D721Med (cell line): Measurements from ENCODE around the gene ENO2.
"Not testable (repeated sequence)": the region's sequence is repeated elsewhere in the genome, so short reads cannot be mapped to it uniquely, and the experiment has no call there.

ENCODE experiments used
- DNase-seq: peaks from one replicate; pipeline ENCODE4 v3.0.0; 2011; ENCODE audit warnings: low spot score; ENCODE audit not compliant: insufficient read length
- FAIRE-seq: peaks from 2 replicates; lab custom pipeline; 2011; peaks lifted over from hg19 to GRCh38; lab: Jason Lieb, UNC
- CTCF ChIP-seq: IDR thresholded peaks from 2 replicates; pipeline ENCODE4 v1.5.1; 2012; ENCODE audit warnings: mild to moderate bottlenecking, control low read depth; ENCODE audit not compliant: insufficient read depth; ENCODE audit errors: missing control alignments

The ENO2 gene

GRCh38 chr12:6883252-6883651, 31.1 kb upstream of the ENO2 start:
- DNase-seq (no peak), FAIRE-seq (no peak)
- no peak for TF ChIP-seq CTCF

- FAIRE-seq (no peak), DNase-seq (no peak)
- no peak for TF ChIP-seq CTCF
Measured at GRCh38 chr12:6883683-6884082, 30.7 kb upstream of the ENO2 start.

GRCh38 chr12:6884539-6884938, 29.8 kb upstream of the ENO2 start:
- no peak for TF ChIP-seq CTCF
- no peak for FAIRE-seq
- DNase-seq, result no peak

GRCh38 chr12:6886206-6886999, 28.0 kb upstream of the ENO2 start:
- DNase-seq, FAIRE-seq: not testable (repeated sequence)

GRCh38 chr12:6887460-6887859, 26.9 kb upstream of the ENO2 start:
- no peak for TF ChIP-seq CTCF
- FAIRE-seq, result no peak
- DNase-seq, result no peak

GRCh38 chr12:6888360-6888759, 26.0 kb upstream of the ENO2 start:
- TF ChIP-seq CTCF, result no peak

GRCh38 chr12:6888794-6889193, 25.6 kb upstream of the ENO2 start:
- FAIRE-seq, DNase-seq: not testable (repeated sequence)

More at GRCh38 chr12:6888360-6888759, 26.0 kb upstream of the ENO2 start:
- FAIRE-seq (no peak), DNase-seq (no peak)

GRCh38 chr12:6889775-6890573, 24.4 kb upstream of the ENO2 start:
- DNase-seq, FAIRE-seq: not testable (repeated sequence)
